HG03520 (cell line): ENCODE data around the gene SDK1.

ENCODE experiments used
- ATAC-seq: cut with Tn5 transposase; IDR thresholded peaks from one replicate; pipeline ENCODE4 v1.9.1; 2021; ENCODE audit warnings: mild to moderate bottlenecking, moderate library complexity; ENCODE audit not compliant: unreplicated experiment

Gene SDK1

GRCh38 chr7:3861941-3862340 is 560.9 kb downstream of the SDK1 start:
- no peak for ATAC-seq

GRCh38 chr7:3862774-3863173 is 561.7 kb downstream of the SDK1 start:
- ATAC-seq: no peak

- no peak for ATAC-seq
These were observed 565.2 kb downstream of the SDK1 start for GRCh38 chr7:3866277-3866676.

DNA sequence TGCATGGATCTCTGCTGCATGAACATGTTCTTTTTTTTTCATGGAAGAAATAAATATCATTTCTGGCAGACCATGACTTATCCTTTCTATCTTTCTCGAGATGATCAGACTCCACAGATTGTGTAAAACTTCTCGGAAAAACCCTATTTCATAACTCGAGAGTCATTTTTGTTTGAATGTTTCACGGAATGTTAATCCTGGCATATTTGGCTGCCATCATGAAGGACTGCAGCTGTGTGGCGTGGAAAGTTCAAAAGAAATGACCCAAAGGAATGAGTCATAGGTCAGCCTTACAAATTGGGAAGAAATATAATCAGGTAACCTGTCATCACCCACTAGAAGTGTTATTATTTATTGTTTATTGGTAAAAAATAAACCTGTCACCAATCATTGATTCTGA is 566.8 kb downstream of the SDK1 start:
- no peak for ATAC-seq

DNA sequence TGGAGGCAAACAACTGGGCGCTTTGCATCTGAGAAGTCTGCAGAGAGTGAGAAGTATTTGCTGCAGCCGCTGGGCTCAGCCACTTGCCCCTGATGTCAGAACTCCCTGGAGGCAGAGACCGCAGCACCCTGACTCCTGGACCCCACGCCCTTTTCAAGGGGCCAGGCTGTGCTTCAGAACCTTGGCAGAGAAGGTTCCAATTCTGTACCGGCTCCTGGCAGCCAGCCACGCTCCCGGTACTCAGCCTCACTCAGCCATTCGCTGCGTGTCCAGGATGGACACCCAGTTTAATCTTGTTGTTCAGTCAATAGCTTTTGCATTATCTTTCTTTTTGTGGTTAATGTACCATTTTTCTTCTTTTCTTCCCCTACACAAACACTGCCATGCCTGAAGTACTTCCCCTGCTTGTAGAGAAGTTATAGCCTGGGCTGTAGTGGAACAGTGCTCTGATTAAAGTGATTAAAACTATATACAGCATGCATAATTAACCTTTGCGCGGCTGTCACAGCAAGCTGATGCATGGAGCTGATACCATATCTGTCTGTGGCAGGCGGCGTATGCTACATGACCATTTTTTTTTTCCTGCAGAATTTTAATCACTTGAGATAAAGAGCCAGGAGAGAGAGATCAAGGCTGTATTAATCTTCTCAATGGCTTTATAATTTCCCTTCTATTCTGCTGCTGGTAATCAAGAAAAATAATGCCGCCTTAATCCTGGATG is 578.5 kb downstream of the SDK1 start:
- no peak for ATAC-seq

DNA sequence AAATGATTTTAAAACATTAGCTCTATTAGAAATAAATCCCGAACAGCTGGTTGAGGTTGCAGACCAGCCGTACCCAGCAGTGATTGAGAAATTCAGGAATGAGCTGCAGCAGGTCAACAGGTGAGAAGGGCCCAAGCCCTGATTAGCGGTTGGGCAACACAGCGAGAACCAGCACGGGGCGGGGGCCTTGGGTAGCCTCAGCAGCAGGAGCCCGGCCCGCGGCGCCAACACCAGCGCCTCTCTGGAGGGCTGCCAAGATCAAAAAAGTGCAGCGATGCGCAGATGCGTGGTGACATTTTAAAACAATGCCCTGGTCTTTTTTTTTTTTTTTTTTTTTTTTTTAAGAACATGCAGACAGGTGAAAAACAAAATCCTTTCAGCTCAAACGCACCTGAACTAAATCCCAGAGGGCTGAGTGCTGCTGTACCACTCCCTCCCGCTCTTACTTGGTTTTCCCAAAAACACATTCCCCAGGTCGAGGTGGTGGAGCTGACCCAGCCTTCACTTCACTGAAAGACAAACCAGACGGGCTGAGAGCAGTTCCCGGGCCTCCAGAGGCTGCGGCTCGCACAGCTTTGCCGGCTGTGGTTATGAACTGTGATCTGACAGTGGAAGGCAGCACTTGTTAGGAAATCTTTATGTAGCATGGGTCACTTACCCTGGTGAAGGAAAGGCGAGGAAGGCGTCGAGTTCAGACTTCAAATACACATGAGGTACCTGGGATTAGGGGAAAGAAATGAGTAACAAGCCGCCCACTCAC is 579.4 kb downstream of the SDK1 start:
- no peak for ATAC-seq

GRCh38 chr7:3882782-3883181 is 581.7 kb downstream of the SDK1 start:
- ATAC-seq: no peak

- no peak for ATAC-seq
These were observed 583.5 kb downstream of the SDK1 start for GRCh38 chr7:3884543-3884942.

GRCh38 chr7:3887096-3887690 is 586.1 kb downstream of the SDK1 start:
- no peak for ATAC-seq

GRCh38 chr7:3888096-3888495 is 587.0 kb downstream of the SDK1 start:
- no peak for ATAC-seq

GRCh38 chr7:3892157-3892556 is 591.1 kb downstream of the SDK1 start:
- ATAC-seq: no peak

GRCh38 chr7:3892686-3893085 is 591.6 kb downstream of the SDK1 start:
- ATAC-seq: no peak

DNA sequence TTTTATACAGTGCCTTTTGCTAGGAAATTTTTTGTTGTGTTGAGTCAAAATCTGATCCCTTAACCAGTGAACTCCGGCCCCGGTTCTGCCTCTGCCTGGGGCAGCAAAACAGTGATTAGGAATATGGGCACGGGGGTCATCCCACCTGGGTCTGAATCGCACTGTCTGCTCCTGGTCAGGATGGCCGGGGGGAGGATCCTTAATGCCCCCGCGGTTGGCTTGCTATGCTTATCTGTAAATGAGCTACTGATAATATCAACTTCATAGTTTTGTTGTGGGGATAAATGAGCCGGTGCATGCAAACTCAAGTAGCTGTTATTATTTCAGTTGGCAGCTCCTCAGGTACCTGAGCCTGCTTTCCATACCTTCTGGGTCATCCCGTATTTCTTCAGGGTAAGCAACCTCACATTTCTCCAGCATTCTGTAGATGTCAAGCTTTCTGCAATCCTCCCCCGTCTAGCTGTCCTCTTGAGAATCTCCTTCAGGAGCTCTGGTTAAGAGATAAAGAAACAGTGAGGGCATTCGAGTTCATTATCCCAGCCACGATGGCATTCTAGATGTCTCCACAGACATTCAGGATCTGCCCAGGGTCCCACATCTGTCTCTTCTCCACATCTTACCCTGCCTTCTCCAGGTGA is 592.2 kb downstream of the SDK1 start:
- no peak for ATAC-seq

DNA sequence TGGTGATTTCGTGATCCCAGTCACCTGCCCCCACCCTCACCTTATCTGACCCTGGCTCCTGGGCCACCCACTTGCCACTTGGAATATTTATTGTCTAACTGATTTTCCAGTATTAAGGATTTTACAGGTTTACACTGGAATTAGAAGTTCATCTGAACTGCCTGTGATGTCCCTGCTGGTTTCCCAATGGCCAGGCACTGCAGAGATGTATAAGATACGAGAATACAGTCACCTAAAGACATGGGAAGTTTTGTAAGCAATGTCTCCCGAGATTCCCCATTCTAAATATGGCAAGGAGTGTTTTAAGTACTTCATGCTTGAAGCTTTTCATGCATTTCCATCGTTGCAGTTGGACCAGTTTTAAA is 592.7 kb downstream of the SDK1 start:
- no peak for ATAC-seq

GRCh38 chr7:3895341-3896116 is 594.5 kb downstream of the SDK1 start:
- ATAC-seq: no peak

DNA sequence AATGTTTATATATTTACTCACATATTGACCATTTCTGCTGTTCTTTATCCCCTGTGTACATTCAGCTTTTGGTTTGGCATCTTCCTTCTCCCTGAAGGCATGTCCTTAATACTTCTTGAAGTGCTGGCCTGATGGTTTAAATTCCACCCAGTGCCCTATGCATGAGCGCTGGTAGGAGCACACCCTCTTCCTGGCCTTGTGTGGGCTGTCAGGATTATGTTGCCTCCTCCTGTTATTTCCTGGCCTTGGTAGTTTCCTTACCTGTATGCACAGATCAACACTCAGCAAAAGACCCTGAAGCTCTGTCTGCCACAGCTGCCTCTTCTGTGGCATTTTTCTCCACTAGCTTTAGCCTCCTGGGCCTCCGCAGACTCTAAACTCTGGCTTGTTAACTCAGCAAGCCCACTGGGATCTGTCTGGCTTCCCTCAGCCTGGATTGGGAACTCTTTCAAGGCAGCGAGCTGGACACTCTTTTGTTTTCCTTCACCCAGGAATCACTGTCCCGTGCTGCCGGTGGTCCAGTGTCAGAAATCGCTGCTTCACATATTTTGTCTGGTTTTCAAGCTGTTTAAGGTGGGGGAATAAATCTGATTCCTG is 595.2 kb downstream of the SDK1 start:
- no peak for ATAC-seq

GRCh38 chr7:3897430-3898372 is 596.6 kb downstream of the SDK1 start:
- ATAC-seq: no peak

DNA sequence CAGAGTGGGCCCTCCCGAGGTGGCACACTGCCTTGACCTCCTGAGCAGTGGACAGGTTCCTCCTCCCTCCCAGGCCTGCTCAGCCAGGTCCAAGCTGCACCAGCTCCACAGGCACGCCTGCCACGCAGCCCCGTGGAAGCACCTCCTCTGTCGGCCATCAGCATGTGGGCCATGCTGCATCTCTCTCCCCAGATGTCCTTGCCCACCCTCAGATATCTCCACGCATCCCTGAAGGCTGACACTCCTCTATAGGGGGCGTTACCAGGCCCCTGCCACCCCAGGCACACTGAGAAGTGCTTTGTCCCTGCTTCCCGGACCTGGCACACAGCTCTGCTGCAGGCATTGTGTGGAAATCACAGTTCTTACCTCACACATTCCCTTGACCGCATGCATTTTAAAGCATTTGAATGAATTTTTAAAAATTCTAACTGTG is 598.5 kb downstream of the SDK1 start:
- no peak for ATAC-seq

DNA sequence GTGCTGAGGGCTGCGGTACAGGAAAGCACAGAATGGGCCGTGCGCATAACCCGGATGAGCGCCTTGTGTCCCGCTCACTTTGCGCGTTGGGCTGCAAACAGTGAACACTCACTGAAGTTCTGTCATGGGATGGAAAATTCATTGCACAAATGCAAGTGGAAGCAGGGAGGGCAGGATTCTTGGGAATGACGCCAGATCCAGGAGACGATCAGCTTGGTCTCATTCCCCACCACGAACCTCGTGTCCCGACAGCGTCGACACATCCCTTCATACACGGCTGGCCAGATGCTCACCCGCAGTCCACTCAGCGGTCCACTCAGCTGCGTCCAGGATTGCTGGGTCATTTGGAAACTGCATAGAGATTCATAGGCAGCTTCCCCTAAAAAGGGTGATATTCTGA is 607.1 kb downstream of the SDK1 start:
- ATAC-seq: no peak
